Sigmoid colon (tissue), 4 donors: ENCODE results near the gene ATP5IF1.

Experiments
- CTCF ChIP-seq, 4 experiments: fragments of 450-650 bp in 3 of 4; fragments of 200-600 bp in 1 of 4; IDR thresholded peaks; one replicate each; pipeline ENCODE4 v1.5.1; 2016 to 2019; ENCODE audit warnings: antibody characterized with exemption in 4 of 4, mild to moderate bottlenecking in 3 of 4, moderate library complexity in 2 of 4
- POLR2A ChIP-seq, 2 donors: fragments of 450-650 bp; IDR thresholded peaks; one replicate each; pipeline ENCODE4 v1.6.1; 2016; ENCODE audit warnings: antibody characterized with exemption in 2 of 2, mild to moderate bottlenecking in 2 of 2, moderate library complexity in 2 of 2
- POLR2AphosphoS5 ChIP-seq, 4 donors: sonication (generic); formaldehyde crosslinking; IDR thresholded peaks; one replicate each; pipeline ENCODE4 v1.6.1; 2017; ENCODE audit warnings: antibody characterized with exemption in 4 of 4

- no peak for TF ChIP-seq CTCF (IDR thresholded peaks at IDR 0.05)
- TF ChIP-seq POLR2AphosphoS5 (IDR thresholded peaks at IDR 0.05): no peak
- TF ChIP-seq POLR2A (IDR thresholded peaks at IDR 0.05): no peak
These were observed 45.5 kb upstream of the ATP5IF1 start for GRCh38 chr1:28190337-28190979.
